ENCODE data around the gene CDYL2.

The CDYL2 gene

GRCh38 chr16:80616362-80616761, 188.0 kb downstream of the CDYL2 start:
- no peak for DNase-seq

GRCh38 chr16:80615735-80616134, 188.7 kb downstream of the CDYL2 start:
- no peak for DNase-seq

- no peak for DNase-seq
Measured at GRCh38 chr16:80614908-80615671, 189.3 kb downstream of the CDYL2 start.

- no peak for DNase-seq
Measured at GRCh38 chr16:80612461-80613017, 191.9 kb downstream of the CDYL2 start.

DNA sequence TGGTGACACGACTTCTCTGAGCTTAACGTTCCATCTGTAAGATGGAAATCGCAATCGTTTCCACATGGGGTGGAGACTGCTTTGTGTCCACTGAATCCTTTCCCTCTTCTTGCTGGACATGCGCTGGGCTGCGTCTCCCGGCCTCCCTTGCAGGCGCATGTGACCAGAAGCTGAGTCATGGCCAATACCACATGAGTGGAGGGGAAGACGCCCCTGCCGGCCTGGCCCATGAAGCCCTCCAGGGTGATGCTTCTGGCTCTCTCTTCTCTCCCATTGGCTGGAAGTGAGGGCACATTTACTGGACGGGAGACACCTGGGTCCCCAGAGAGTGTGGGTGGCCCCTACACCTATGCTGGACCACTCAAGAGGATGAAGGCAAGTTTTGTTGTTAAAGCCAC, 192.5 kb downstream of the CDYL2 start:
- DNase-seq, result no peak

GRCh38 chr16:80611171-80611929, 193.0 kb downstream of the CDYL2 start:
- DNase-seq, result no peak

DNA sequence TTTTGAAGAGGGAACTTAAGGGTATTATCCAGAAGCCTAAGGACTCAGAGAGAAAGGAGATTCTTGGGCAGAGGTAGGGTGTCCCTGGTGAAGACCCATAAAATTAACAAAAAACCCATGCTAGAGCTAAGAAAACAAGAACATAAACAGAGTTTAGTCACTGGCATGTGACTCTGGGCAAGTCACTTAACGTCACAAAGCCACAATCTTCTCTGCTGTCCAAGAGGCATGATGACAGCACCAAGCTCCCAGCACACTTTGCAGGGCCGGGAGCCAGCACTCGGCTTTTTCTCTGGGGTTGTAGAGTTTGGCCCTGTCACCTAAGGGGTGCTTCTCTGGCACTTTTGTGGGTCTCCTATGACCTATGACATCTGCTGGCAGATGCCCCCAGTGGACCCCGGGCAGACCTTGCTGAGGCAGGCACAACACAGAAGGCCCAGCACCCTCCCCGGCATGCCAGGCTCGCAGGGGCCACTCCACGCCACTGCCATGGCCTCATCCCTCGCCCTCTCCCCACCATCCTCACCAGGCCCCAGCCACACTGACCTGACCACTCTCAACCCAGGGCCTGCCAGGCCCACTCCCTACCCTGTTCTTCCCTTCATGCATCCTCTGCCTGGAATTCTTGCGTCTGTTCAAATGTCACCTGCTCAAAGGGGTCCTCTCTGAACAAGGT, 193.8 kb downstream of the CDYL2 start:
- DNase-seq, result no peak

DNA sequence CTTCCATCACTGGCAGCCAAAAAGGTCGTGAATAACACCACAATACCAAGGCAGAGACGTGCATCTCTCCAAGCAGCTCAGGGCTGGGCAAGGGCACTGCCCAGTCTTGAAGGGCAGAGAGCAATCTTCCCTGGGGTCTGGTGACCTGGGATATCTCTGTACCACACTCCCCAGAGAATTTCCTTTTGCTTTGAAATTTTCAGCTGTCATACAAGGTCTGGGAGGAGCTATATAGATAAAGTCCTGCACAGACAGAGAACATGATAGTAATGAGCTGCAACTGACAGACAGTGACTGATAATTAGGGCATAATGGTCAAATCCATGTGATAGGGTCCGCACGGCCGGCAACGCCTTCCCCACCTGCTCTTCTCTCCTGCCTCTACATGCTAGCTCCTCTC, 195.5 kb downstream of the CDYL2 start:
- DNase-seq, result no peak

DNA sequence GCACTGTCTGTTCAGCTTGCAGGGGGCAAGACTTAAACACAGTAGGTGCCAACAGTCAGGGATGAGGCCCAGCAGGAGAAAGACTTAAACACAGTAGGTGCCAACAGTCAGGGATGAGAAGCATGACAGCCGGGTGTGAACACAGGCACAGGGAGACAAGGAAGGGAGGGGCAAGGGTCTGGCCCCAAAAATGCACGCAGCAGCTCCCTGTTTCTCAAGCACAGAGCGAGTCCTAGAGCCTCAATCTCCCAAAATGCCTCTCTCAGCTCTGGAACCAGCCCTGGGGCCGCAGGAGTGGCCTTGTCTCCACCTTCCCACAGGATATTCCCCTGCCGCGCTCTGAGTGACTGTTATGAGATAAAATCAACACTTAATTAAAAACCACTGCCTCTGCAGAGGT, 197.2 kb downstream of the CDYL2 start:
- DNase-seq, result no peak

DNA sequence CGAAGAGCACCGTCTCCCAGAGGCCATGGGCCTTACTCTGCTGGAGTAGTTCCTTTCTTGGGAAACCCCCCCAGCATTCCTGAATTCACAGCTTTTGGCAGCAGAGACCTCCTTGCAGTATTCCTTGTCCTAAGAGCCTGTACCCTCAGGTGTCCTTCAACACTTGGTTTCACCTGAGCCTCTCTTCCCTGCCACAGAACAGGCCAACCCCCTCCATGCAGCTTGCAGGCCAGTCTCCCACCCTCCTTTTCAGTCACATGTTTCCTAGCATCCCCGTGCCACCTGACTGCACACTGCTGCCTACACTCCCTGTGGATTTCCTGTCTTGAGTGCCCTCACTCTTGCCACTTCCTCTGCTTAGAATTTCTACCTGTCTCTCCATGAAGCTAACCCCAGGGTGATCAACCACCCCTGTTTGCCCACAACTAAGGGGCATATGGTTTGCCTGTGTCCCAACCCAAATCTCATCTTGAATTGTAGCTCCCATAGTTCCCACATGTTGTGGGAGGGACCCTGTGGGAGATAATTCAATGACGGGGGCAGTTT, 198.1 kb downstream of the CDYL2 start:
- DNase-seq, result no peak

DNA sequence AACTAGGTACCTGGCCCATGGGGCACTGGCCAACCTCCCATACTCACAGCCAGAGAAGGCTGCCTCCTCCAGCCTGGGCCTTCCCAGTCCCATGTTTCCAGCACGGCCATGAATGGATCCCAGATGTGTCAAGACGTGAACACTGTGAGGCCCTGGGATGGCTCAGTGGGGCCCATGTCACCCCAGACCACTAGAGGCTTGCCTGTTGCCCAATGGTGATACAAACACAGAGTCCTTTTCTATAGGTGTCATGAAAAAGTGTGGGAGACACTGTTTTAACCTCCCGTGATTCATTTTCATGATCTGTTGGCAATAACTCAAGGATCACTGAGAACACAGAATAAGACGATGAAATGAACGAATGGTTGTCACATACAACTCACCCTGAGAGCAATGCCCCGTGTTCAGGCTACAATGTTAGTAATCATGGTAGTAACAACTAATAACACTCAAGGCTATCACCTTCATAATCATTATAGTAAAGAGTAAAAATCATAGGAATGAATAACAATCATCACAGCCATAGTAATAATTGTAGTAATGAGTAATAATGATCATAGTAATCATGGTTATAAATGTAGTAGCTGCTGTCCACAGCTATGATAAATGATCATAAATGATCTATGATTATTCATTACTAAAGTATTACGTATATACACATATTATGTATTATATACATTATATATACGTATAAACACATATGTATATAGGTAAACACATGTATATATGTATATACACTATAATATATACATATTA, 199.6 kb downstream of the CDYL2 start:
- DNase-seq, result no peak

DNA sequence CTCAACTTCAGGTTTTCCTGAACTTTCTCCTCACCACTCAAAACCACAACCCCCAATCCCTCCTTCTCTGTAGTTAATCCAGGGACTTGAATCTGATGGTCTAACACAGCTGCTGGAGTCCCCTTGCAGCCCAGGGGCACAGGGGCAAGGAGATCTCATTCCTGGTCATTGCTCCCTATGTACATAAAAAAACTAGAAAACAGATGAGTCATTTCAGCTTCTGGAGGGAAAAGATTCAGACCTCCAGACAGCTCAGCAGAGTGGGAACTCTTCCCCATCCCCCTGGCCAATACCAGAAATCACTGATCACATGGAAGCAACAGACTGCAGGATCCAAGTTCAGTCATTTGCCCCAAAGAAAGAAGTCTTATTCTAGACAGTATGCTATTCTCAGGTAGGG, 201.5 kb downstream of the CDYL2 start:
- no peak for DNase-seq

DNA sequence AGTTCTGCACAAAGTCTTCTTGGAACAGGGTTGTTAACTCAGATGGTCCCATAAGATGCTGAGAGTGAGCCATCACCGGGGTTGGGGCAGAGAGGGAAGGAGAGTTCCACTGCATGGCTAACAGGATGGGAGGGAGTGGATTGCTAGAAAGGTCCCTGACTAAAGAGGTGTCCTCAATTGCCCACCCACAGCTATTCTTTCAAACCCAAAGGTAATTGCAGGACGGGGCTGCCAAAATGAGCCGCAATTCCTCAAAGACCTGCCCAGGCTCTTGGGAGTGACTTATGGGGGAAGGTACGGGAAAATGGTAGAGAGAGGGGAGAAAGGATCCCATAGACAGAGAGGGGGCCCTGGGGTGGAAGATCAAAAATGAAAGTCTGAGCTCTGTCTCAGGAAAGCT, 203.2 kb downstream of the CDYL2 start:
- DNase-seq, result no peak

GRCh38 chr16:80599466-80599865, 204.9 kb downstream of the CDYL2 start:
- no peak for DNase-seq

- no peak for DNase-seq
Measured at GRCh38 chr16:80596507-80597207, 207.7 kb downstream of the CDYL2 start.

DNA sequence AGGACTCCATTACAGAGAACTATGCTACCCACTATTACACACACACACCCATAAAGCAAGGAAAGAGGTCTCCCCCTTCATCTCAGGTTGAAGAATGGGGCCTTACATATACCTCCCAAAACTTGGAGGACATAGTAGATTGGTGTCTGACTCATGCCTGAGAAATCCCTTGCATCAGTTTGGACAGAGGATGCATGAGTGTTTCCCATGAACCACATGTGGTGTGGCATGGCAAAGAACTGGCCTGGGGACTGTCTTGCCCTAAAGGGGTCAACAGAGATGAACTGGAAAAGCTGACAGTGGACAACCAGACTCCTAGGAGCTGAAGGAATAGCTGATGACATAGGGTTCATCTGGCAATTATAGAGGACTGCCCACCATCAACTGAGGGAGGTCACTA, 209.6 kb downstream of the CDYL2 start:
- DNase-seq, result no peak

- no peak for DNase-seq
Measured at GRCh38 chr16:80592273-80592672, 212.1 kb downstream of the CDYL2 start.

- no peak for DNase-seq
Measured at GRCh38 chr16:80591071-80591915, 213.1 kb downstream of the CDYL2 start.

DNA sequence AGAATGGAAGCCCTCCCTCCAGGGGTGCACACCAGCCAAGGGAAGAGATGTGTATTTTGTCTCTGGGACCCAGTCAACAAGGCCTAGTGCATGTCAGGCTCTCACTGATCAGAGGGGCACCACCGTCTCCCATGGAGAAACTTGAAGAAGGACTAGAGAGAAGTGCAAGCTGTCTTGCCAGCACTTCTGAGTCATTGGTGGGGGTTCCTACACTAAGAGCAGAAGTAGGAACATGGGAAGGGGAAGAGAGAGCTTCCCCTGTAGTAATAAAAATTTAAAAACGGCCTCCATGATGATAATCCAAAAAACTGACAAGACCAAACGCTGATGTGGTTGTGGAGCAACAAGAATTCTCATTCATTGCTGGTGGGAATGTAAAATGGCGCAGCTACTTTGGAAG, 217.3 kb downstream of the CDYL2 start:
- no peak for DNase-seq

DNA sequence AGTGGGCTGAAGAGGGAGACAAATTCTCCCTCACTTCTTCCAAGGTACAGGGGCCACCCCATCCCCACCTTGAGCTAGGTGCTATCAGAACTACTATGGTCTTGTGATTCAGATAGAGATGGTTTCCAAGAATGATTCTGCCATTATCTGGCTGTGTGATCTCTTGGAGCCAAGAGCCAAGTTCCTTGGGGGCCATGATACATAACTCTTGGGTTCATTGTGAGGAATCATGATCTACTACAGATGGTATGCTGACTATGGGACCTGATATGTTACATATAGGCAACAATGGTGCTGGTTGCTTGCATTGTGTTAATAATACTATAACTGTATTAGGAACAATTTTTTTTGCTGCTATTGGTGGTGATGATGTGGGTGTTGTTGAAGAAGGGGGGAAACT, 217.9 kb downstream of the CDYL2 start:
- no peak for DNase-seq

- no peak for DNase-seq
Measured at GRCh38 chr16:80585764-80586163, 218.6 kb downstream of the CDYL2 start.
